ENCODE data around the gene SSH2.

SSH2 gene

GRCh38 chr17:29723278-29724047, 206.6 kb downstream of the SSH2 start:
- Mint-ChIP-seq H3K27ac (peak overlapping the region; percentile 81), H3K36me3 (ENCODE audit: low read depth) (peaks cover 13% of the 10 kb centered on the region)
- no peak for DNase-seq

GRCh38 chr17:29722411-29723198, 207.4 kb downstream of the SSH2 start:
- Mint-ChIP-seq H3K9me3 (peaks cover 2% of the 10 kb centered on the region), H3K27ac (peak overlapping the region; percentile 81), H3K4me1 (peaks cover 82% of the 10 kb centered on the region), H3K4me3 (peak overlapping the region; percentile 58), H3K36me3 (ENCODE audit: low read depth) (peaks cover 12% of the 10 kb centered on the region), H3K27me3 (no peaks in the 10 kb centered on the region)
- DNase-seq (peak; percentile 37), ATAC-seq (peak; percentile 48)

More at GRCh38 chr17:29723278-29724047, 206.6 kb downstream of the SSH2 start:
- Mint-ChIP-seq H3K4me3 (peak overlapping the region; percentile 58), H3K4me1 (peaks cover 83% of the 10 kb centered on the region), H3K9me3 (peaks cover 4% of the 10 kb centered on the region), H3K27me3 (no peaks in the 10 kb centered on the region)
- ATAC-seq, result peak; percentile 38

- Mint-ChIP-seq H3K27me3 (no peaks in the 10 kb centered on the region), H3K27ac (no peak overlapping the region), H3K4me3 (no peak overlapping the region), H3K4me1 (peaks cover 81% of the 10 kb centered on the region), H3K9me3 (no peaks in the 10 kb centered on the region), H3K36me3 (ENCODE audit: low read depth) (peaks cover 11% of the 10 kb centered on the region)
- DNase-seq (no peak), ATAC-seq (no peak)
Measured at GRCh38 chr17:29720551-29720950, 209.5 kb downstream of the SSH2 start.

GRCh38 chr17:29719469-29719868, 210.6 kb downstream of the SSH2 start:
- H3K9me3 Mint-ChIP-seq, result no peaks in the 10 kb centered on the region
- H3K36me3 Mint-ChIP-seq (ENCODE audit: low read depth), result peaks cover 8% of the 10 kb centered on the region
- H3K27me3 Mint-ChIP-seq, result no peaks in the 10 kb centered on the region
- DNase-seq, result no peak
- ATAC-seq, result no peak
- H3K4me1 Mint-ChIP-seq, result peaks cover 81% of the 10 kb centered on the region
- no peak overlapping the region for H3K27ac Mint-ChIP-seq
- H3K4me3 Mint-ChIP-seq, result no peak overlapping the region

- Mint-ChIP-seq H3K27me3 (no peaks in the 10 kb centered on the region), H3K9me3 (no peaks in the 10 kb centered on the region), H3K27ac (peak overlapping the region; percentile 17), H3K4me1 (peaks cover 84% of the 10 kb centered on the region), H3K4me3 (no peak overlapping the region), H3K36me3 (ENCODE audit: low read depth) (peaks cover 8% of the 10 kb centered on the region)
- DNase-seq (no peak), ATAC-seq (no peak)
Measured at GRCh38 chr17:29718446-29719039, 211.5 kb downstream of the SSH2 start.

GRCh38 chr17:29717817-29718216, 212.2 kb downstream of the SSH2 start:
- no peaks in the 10 kb centered on the region for H3K27me3 Mint-ChIP-seq
- H3K9me3 Mint-ChIP-seq, result no peaks in the 10 kb centered on the region
- peaks cover 80% of the 10 kb centered on the region for H3K4me1 Mint-ChIP-seq
- peaks cover 8% of the 10 kb centered on the region for H3K36me3 Mint-ChIP-seq (ENCODE audit: low read depth)
- no peak overlapping the region for H3K27ac Mint-ChIP-seq
- ATAC-seq (no peak), DNase-seq (no peak)
- H3K4me3 Mint-ChIP-seq, result no peak overlapping the region

- peaks cover 74% of the 10 kb centered on the region for H3K4me1 Mint-ChIP-seq
- H3K9me3 Mint-ChIP-seq, result no peaks in the 10 kb centered on the region
- no peak overlapping the region for H3K27ac Mint-ChIP-seq
- ATAC-seq (no peak), DNase-seq (no peak)
- no peak overlapping the region for H3K4me3 Mint-ChIP-seq
- H3K36me3 Mint-ChIP-seq (ENCODE audit: low read depth), result peaks cover 5% of the 10 kb centered on the region
- no peaks in the 10 kb centered on the region for H3K27me3 Mint-ChIP-seq
Measured at GRCh38 chr17:29716566-29716965, 213.5 kb downstream of the SSH2 start.

GRCh38 chr17:29715680-29716079, 214.3 kb downstream of the SSH2 start:
- Mint-ChIP-seq H3K36me3 (ENCODE audit: low read depth) (peaks cover 4% of the 10 kb centered on the region), H3K4me1 (peaks cover 74% of the 10 kb centered on the region), H3K9me3 (no peaks in the 10 kb centered on the region), H3K27me3 (no peaks in the 10 kb centered on the region), H3K4me3 (no peak overlapping the region), H3K27ac (no peak overlapping the region)
- ATAC-seq (no peak), DNase-seq (no peak)

GRCh38 chr17:29714146-29714545, 215.9 kb downstream of the SSH2 start:
- no peak for DNase-seq
- Mint-ChIP-seq H3K27me3 (no peaks in the 10 kb centered on the region), H3K4me1 (peaks cover 80% of the 10 kb centered on the region), H3K36me3 (ENCODE audit: low read depth) (peaks cover 4% of the 10 kb centered on the region), H3K27ac (peak overlapping the region; percentile 27), H3K4me3 (no peak overlapping the region), H3K9me3 (no peaks in the 10 kb centered on the region)
- no peak for ATAC-seq

- H3K4me3 Mint-ChIP-seq, result no peak overlapping the region
- no peaks in the 10 kb centered on the region for H3K27me3 Mint-ChIP-seq
- H3K4me1 Mint-ChIP-seq, result peaks cover 77% of the 10 kb centered on the region
- ATAC-seq (no peak), DNase-seq (no peak)
- H3K27ac Mint-ChIP-seq, result peak overlapping the region; percentile 25
- no peaks in the 10 kb centered on the region for H3K9me3 Mint-ChIP-seq
- H3K36me3 Mint-ChIP-seq (ENCODE audit: low read depth), result peaks cover 4% of the 10 kb centered on the region
Measured at GRCh38 chr17:29713626-29714025, 216.4 kb downstream of the SSH2 start.

GRCh38 chr17:29711588-29712385, 218.2 kb downstream of the SSH2 start:
- Mint-ChIP-seq H3K4me1 (peaks cover 77% of the 10 kb centered on the region), H3K36me3 (ENCODE audit: low read depth) (peaks cover 2% of the 10 kb centered on the region), H3K27ac (peak overlapping the region; percentile 6), H3K4me3 (no peak overlapping the region), H3K9me3 (no peaks in the 10 kb centered on the region), H3K27me3 (no peaks in the 10 kb centered on the region)
- ATAC-seq (no peak), DNase-seq (no peak)

GRCh38 chr17:29710891-29711418, 219.1 kb downstream of the SSH2 start:
- Mint-ChIP-seq H3K36me3 (ENCODE audit: low read depth) (peaks cover 2% of the 10 kb centered on the region), H3K27me3 (no peaks in the 10 kb centered on the region), H3K9me3 (no peaks in the 10 kb centered on the region), H3K27ac (no peak overlapping the region), H3K4me1 (peaks cover 73% of the 10 kb centered on the region), H3K4me3 (no peak overlapping the region)
- ATAC-seq (no peak), DNase-seq (no peak)

GRCh38 chr17:29710520-29710884, 219.5 kb downstream of the SSH2 start:
- no peak for ATAC-seq
- Mint-ChIP-seq H3K27ac (no peak overlapping the region), H3K4me1 (peaks cover 73% of the 10 kb centered on the region), H3K9me3 (no peaks in the 10 kb centered on the region), H3K27me3 (no peaks in the 10 kb centered on the region), H3K4me3 (no peak overlapping the region), H3K36me3 (ENCODE audit: low read depth) (no peaks in the 10 kb centered on the region)
- no peak for DNase-seq
